Measurements from ENCODE around the gene GLUL.

GLUL gene

DNA sequence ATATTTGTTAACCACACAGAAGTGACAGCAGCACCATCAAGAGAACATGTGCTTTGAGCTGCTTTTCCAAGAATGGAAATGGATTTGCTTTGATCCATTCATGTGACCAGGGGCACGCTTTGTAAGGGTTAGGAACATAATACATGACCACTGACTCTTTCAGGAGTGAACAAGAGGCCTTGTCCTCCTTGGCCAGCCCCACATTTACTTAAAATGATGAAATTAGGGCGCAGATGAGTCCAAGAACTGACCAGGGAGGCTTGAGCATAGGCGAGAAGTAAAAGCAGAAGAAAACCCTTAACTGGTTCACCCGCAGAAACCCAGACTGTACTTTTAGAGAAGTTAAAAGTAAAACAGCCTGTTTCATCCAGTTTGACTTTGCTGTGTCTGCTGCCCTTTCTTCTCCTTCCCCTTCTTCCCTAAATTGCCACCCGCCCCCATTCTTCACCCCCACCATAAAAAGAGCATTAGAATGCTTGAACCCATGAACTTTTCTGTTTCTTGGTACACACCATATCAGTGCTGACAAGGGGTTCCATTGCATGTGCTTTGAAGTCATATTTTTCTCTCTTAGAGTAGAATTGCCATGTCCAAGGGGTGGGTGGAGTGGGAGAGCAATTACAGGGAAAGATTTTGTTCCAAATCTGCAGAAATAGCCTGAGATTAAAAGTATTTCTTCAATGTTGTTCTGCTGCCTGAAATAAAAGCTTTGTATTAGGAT is 2.6 kb upstream of the GLUL start:
- peak overlapping the region; percentile 97 for H3K27ac ChIP-seq
- peaks cover 69 to 71% of the 10 kb centered on the region in 2 experiments for H3K4me1 ChIP-seq (ENCODE audit: control insufficient read depth in 1 of 2, insufficient read depth in 1 of 2, low read depth in 1 of 2, low read length in 1 of 2)

GRCh38 chr1:182392050-182393028 is 749 bp upstream of the GLUL start:
- Histone ChIP-seq H3K4me3 (ENCODE audit: low read depth in 1 of 2, low read length in 1 of 2) (peak overlapping the region; percentile 83 to 99), H3K27me3 (no peaks in the 10 kb centered on the region), H3K27ac (peak overlapping the region; percentile 97), H3K9me3 (peaks cover 1% of the 10 kb centered on the region), H3K4me1 (ENCODE audit: control insufficient read depth in 1 of 2, insufficient read depth in 1 of 2, low read depth in 1 of 2, low read length in 1 of 2) (peaks cover 72 to 74% of the 10 kb centered on the region in 2 experiments), H3K36me3 (peaks cover 30% of the 10 kb centered on the region)
- TF ChIP-seq, protein P1, sequence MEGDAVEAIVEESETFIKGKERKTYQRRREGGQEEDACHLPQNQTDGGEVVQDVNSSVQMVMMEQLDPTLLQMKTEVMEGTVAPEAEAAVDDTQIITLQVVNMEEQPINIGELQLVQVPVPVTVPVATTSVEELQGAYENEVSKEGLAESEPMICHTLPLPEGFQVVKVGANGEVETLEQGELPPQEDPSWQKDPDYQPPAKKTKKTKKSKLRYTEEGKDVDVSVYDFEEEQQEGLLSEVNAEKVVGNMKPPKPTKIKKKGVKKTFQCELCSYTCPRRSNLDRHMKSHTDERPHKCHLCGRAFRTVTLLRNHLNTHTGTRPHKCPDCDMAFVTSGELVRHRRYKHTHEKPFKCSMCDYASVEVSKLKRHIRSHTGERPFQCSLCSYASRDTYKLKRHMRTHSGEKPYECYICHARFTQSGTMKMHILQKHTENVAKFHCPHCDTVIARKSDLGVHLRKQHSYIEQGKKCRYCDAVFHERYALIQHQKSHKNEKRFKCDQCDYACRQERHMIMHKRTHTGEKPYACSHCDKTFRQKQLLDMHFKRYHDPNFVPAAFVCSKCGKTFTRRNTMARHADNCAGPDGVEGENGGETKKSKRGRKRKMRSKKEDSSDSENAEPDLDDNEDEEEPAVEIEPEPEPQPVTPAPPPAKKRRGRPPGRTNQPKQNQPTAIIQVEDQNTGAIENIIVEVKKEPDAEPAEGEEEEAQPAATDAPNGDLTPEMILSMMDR (IDR thresholded peaks at IDR 0.05): no peak

More for the DNA sequence above, 2.6 kb upstream of the GLUL start:
- TF ChIP-seq, protein P1 (IDR thresholded peaks at IDR 0.05): peak; percentile 13
- peaks cover 11% of the 10 kb centered on the region for H3K36me3 ChIP-seq
- no peaks in the 10 kb centered on the region for H3K9me3 ChIP-seq
- peak overlapping the region; percentile 35 to 83 for H3K4me3 ChIP-seq (ENCODE audit: low read depth in 1 of 2, low read length in 1 of 2)
- H3K27me3 ChIP-seq: no peaks in the 10 kb centered on the region

- Histone ChIP-seq H3K27me3 (no peaks in the 10 kb centered on the region), H3K9me3 (peaks cover 15% of the 10 kb centered on the region), H3K4me3 (ENCODE audit: low read depth in 1 of 2, low read length in 1 of 2) (peak overlapping the region; percentile 83 to 99), H3K4me1 (ENCODE audit: control insufficient read depth in 1 of 2, insufficient read depth in 1 of 2, low read depth in 1 of 2, low read length in 1 of 2) (peaks cover 58 to 69% of the 10 kb centered on the region in 2 experiments), H3K36me3 (peaks cover 43% of the 10 kb centered on the region), H3K27ac (peak overlapping the region; percentile 97)
- TF ChIP-seq, protein P1 (IDR thresholded peaks at IDR 0.05): peak; percentile 40
Observed at GRCh38 chr1:182391028-182391361, 595 bp downstream of the GLUL start.

DNA sequence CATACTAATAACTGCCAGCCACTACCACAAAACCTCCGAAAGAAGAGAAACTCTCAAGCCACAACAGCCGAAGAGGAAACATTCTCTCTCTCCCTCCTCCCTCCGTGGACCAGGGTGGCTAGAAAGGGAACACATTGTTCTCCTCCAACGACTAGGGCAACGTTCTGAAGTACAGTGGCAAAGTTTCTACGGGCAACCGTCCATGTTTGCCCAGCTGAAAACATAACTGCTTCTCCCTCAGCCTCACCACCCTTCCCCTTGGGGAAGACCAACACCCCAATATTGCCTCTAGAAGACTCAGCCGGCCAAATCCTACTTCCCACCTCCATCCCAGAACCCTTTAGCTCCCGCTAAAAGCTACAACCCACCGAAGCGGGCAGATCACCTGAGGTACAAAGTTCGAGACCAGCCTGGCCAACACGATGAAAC is 2.0 kb downstream of the GLUL start:
- peaks cover 57% of the 10 kb centered on the region for H3K36me3 ChIP-seq
- H3K27me3 ChIP-seq: no peaks in the 10 kb centered on the region
- peak overlapping the region; percentile 83 to 99 for H3K4me3 ChIP-seq (ENCODE audit: low read depth in 1 of 2, low read length in 1 of 2)
- TF ChIP-seq, protein P1 (IDR thresholded peaks at IDR 0.05): no peak
- H3K4me1 ChIP-seq (ENCODE audit: control insufficient read depth in 1 of 2, insufficient read depth in 1 of 2, low read depth in 1 of 2, low read length in 1 of 2): peaks cover 45 to 55% of the 10 kb centered on the region in 2 experiments
- H3K27ac ChIP-seq: peak overlapping the region; percentile 97
- peaks cover 15% of the 10 kb centered on the region for H3K9me3 ChIP-seq

DNA sequence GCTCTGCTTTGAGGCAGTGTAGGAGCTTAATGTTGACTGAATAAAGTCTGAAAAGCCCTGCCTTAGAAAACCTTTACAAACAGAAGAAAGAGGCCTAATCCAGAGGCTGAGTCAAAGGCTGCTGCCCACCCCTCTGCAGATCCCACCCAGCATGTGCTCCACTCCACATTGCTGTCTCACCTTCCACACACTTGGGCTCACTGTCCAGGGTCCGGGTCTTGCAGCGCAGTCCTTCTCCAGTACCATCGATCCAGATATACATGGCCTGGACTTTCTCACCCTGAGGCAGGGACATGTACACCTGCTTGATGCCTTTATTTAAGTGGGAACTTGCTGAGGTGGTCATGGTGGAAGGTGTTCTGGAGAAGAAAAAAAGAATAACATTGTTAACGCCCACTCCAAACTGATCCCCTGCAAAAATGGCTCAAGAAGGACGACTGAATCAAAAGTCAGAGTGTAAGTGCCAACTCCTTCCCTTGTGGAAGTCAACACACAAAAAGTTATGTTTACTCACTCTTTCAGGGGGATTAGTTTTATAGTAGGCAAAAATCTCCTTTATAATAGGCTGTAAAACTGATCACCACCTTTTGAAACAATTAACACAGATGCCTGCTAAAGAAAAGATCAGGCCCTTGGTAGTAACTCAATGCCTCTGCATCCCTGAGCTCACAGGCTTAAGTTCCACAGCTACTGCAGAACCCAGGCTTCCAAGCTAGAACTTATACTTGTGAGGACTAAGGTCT is 3.0 kb downstream of the GLUL start:
- TF ChIP-seq, protein P1 (IDR thresholded peaks at IDR 0.05): no peak
- Histone ChIP-seq H3K27me3 (no peaks in the 10 kb centered on the region), H3K4me1 (ENCODE audit: control insufficient read depth in 1 of 2, insufficient read depth in 1 of 2, low read depth in 1 of 2, low read length in 1 of 2) (peaks cover 34 to 45% of the 10 kb centered on the region in 2 experiments), H3K4me3 (ENCODE audit: low read depth in 1 of 2, low read length in 1 of 2) (peak overlapping the region; percentile 83 to 99), H3K27ac (peak overlapping the region; percentile 97), H3K36me3 (peaks cover 68% of the 10 kb centered on the region), H3K9me3 (peaks cover 15% of the 10 kb centered on the region)
